ENCODE measurements around the gene CHURC1. TPM values are rescaled to one million over a fixed set of nuclear protein-coding genes. Genes with fewer than 3 reads are reported as not detected.

Gene CHURC1
- total and polyA plus RNA-seq, 2 experiments from 2014 or later, result 69.1 to 162 TPM

GRCh38 chr14:64920465-64920864 lies 6.2 kb downstream of the CHURC1 start:
- Histone ChIP-seq H3K27ac (peak overlapping the region; percentile 81; the same call in 1 of the 2 replicates), H3F3A (ENCODE audit: insufficient read depth) (peaks cover 50% of the 10 kb centered on the region), H3K79me2 (ENCODE audit: insufficient read depth) (peaks cover 88% of the 10 kb centered on the region), H3K36me3 (ENCODE audit: low read depth) (peaks cover 16% of the 10 kb centered on the region; the same call in 1 of the 2 replicates), H3K9ac (no peak overlapping the region), H3K4me3 (no peak overlapping the region), H3K9me2 (ENCODE audit: insufficient read depth) (peaks cover 5% of the 10 kb centered on the region; the same call in 1 of the 2 replicates), H3K4me2 (ENCODE audit: unreplicated experiment) (peak overlapping the region; percentile 65), H4K20me1 (ENCODE audit: insufficient read depth) (no peaks in the 10 kb centered on the region), H3K4me1 (ENCODE audit: insufficient read depth) (peaks cover 57% of the 10 kb centered on the region), H3K9me3 (ENCODE audit: low read depth) (no peaks in the 10 kb centered on the region), H3K27me3 (replicated peaks; ENCODE audit: insufficient read depth) (no peaks in the 10 kb centered on the region), H2AFZ (no peak overlapping the region)
- WGBS, 2 experiments (ENCODE audit: low coverage in 1 of 2, low lambda C conversion rate in 2 of 2, missing lambda C conversion rate in 2 of 2), result 48 to 53% methylated on average over 2 of the region's 2 CpGs
- TF ChIP-seq EZH2phosphoT487 (IDR thresholded peaks at IDR 0.05; ENCODE audit: insufficient read depth, low read depth) (no peak), EZH2 (IDR thresholded peaks at IDR 0.05; ENCODE audit: insufficient read depth, poor library complexity, severe bottlenecking) (no peak)
- in situ Hi-C loops (cut with MboI), result no loop called here
- no peak for DNase-seq

DNA sequence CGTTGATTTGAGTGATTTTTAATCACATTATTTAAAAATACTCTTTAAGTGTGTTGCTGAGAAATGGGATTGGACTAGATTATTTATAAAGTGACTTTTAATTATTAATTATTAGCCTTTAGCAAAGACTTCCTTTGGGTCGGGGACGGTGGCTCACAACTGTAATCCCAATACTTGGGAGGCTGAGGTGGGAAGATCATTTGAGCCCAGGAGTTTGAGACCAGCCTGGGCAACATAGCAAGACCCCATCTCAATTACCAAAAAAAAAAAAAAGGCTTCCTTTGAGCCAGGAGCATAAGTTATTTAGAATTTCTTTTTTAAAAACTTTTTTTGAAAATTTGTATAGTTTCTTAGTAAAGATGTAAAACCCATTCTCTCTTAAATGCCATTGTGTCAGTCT lies 8.8 kb downstream of the CHURC1 start:
- peaks cover 38% of the 10 kb centered on the region; the same call in 1 of the 2 replicates for H3K36me3 ChIP-seq (ENCODE audit: low read depth)
- H3K9me2 ChIP-seq (ENCODE audit: insufficient read depth), result no peaks in the 10 kb centered on the region
- in situ Hi-C loops (cut with MboI), result no loop called here
- no peak overlapping the region for H3K27ac ChIP-seq
- H3K27me3 ChIP-seq (replicated peaks; ENCODE audit: insufficient read depth), result no peaks in the 10 kb centered on the region
- H3K79me2 ChIP-seq (ENCODE audit: insufficient read depth), result peaks cover 78% of the 10 kb centered on the region
- peaks cover 25% of the 10 kb centered on the region for H3F3A ChIP-seq (ENCODE audit: insufficient read depth)
- TF ChIP-seq EZH2 (IDR thresholded peaks at IDR 0.05; ENCODE audit: insufficient read depth, poor library complexity, severe bottlenecking) (no peak), EZH2phosphoT487 (IDR thresholded peaks at IDR 0.05; ENCODE audit: insufficient read depth, low read depth) (no peak)
- no peak overlapping the region for H2AFZ ChIP-seq
- DNase-seq, result no peak
- WGBS, 2 experiments (ENCODE audit: low coverage in 1 of 2, low lambda C conversion rate in 2 of 2, missing lambda C conversion rate in 2 of 2), result 77 to 88% methylated on average over 3 of the region's 3 CpGs
- no peak overlapping the region for H3K9ac ChIP-seq
- no peak overlapping the region for H3K4me2 ChIP-seq (ENCODE audit: unreplicated experiment)
- H4K20me1 ChIP-seq (ENCODE audit: insufficient read depth), result no peaks in the 10 kb centered on the region
- peaks cover 34% of the 10 kb centered on the region for H3K4me1 ChIP-seq (ENCODE audit: insufficient read depth)
- H3K9me3 ChIP-seq (ENCODE audit: low read depth), result no peaks in the 10 kb centered on the region
- H3K4me3 ChIP-seq, result no peak overlapping the region

GRCh38 chr14:64926398-64926995 lies 12.2 kb downstream of the CHURC1 start:
- WGBS, 2 experiments (ENCODE audit: low coverage in 1 of 2, low lambda C conversion rate in 2 of 2, missing lambda C conversion rate in 2 of 2), result 80 to 86% methylated on average over 4 of the region's 4 CpGs
- Histone ChIP-seq H3K36me3 (ENCODE audit: low read depth) (peaks cover 50% of the 10 kb centered on the region), H3K4me1 (ENCODE audit: insufficient read depth) (peaks cover 7% of the 10 kb centered on the region; the same call in 1 of the 2 replicates)

GRCh38 chr14:64927031-64927430 lies 12.8 kb downstream of the CHURC1 start:
- no peak overlapping the region for H2AFZ ChIP-seq
- WGBS, 2 experiments (ENCODE audit: low coverage in 1 of 2, low lambda C conversion rate in 2 of 2, missing lambda C conversion rate in 2 of 2), result 81 to 83% methylated on average over 3 of the region's 3 CpGs
- no peak for DNase-seq
- no peaks in the 10 kb centered on the region for H4K20me1 ChIP-seq (ENCODE audit: insufficient read depth)
- H3K4me2 ChIP-seq (ENCODE audit: unreplicated experiment), result no peak overlapping the region
- peaks cover 7% of the 10 kb centered on the region; the same call in 1 of the 2 replicates for H3K4me1 ChIP-seq (ENCODE audit: insufficient read depth)
- H3K27ac ChIP-seq, result no peak overlapping the region
- no peaks in the 10 kb centered on the region for H3F3A ChIP-seq (ENCODE audit: insufficient read depth)
- H3K9me3 ChIP-seq (ENCODE audit: low read depth), result no peaks in the 10 kb centered on the region
- no peak overlapping the region for H3K4me3 ChIP-seq
- no peak overlapping the region for H3K9ac ChIP-seq
- TF ChIP-seq EZH2phosphoT487 (IDR thresholded peaks at IDR 0.05; ENCODE audit: insufficient read depth, low read depth) (no peak), EZH2 (IDR thresholded peaks at IDR 0.05; ENCODE audit: insufficient read depth, poor library complexity, severe bottlenecking) (no peak)
- peaks cover 86% of the 10 kb centered on the region for H3K79me2 ChIP-seq (ENCODE audit: insufficient read depth)
- H3K9me2 ChIP-seq (ENCODE audit: insufficient read depth), result no peaks in the 10 kb centered on the region
- in situ Hi-C loops (cut with MboI), result no loop called here
- H3K36me3 ChIP-seq (ENCODE audit: low read depth), result peaks cover 52% of the 10 kb centered on the region
- H3K27me3 ChIP-seq (replicated peaks; ENCODE audit: insufficient read depth), result no peaks in the 10 kb centered on the region

More at GRCh38 chr14:64926398-64926995, 12.2 kb downstream of the CHURC1 start:
- DNase-seq, result no peak
- H3K9ac ChIP-seq, result no peak overlapping the region
- H3K79me2 ChIP-seq (ENCODE audit: insufficient read depth), result peaks cover 86% of the 10 kb centered on the region
- H2AFZ ChIP-seq, result no peak overlapping the region
- no peaks in the 10 kb centered on the region for H4K20me1 ChIP-seq (ENCODE audit: insufficient read depth)
- no peaks in the 10 kb centered on the region for H3K9me2 ChIP-seq (ENCODE audit: insufficient read depth)
- TF ChIP-seq EZH2phosphoT487 (IDR thresholded peaks at IDR 0.05; ENCODE audit: insufficient read depth, low read depth) (no peak), EZH2 (IDR thresholded peaks at IDR 0.05; ENCODE audit: insufficient read depth, poor library complexity, severe bottlenecking) (no peak)
- no peak overlapping the region for H3K4me3 ChIP-seq
- no peaks in the 10 kb centered on the region for H3F3A ChIP-seq (ENCODE audit: insufficient read depth)
- H3K27me3 ChIP-seq (replicated peaks; ENCODE audit: insufficient read depth), result no peaks in the 10 kb centered on the region
- H3K9me3 ChIP-seq (ENCODE audit: low read depth), result no peaks in the 10 kb centered on the region
- no peak overlapping the region for H3K27ac ChIP-seq
- H3K4me2 ChIP-seq (ENCODE audit: unreplicated experiment), result no peak overlapping the region
- in situ Hi-C loops (cut with MboI), result no loop called here

Data from GM23248 (cell line).